Heart right ventricle (tissue), 16 donors: ENCODE data around the gene TTLL10. TPM values are rescaled to one million over a fixed set of nuclear protein-coding genes. Genes with fewer than 3 reads are reported as not detected.
A peak's percentile ranks its signal among the peaks of the same experiment; 100 is the strongest.

Experiments used
- ATAC-seq, 8 donors: fragments of 200-7000 bp; cut with Tn5 transposase; one replicate each; pipeline ENCODE4 v1.9.1; 2020; ENCODE audit warnings: mild to moderate bottlenecking in 8 of 8, moderate library complexity in 8 of 8, moderate number of reproducible peaks in 1 of 8
- DNase-seq, 2 donors: peaks; one replicate each; pipeline ENCODE4 v3.0.0-alpha.2; 2020
- H3K27ac ChIP-seq, 10 donors: fragments of 200-600 bp; sonication (generic) in 2 of 10; one replicate each; pipeline versions ENCODE4 v1.5.0 to v1.8.0; 2020 to 2022; ENCODE audit warnings: mild to moderate bottlenecking in 3 of 10
- H3K27me3 ChIP-seq, 7 donors: fragments of 200-600 bp; one replicate each; pipeline ENCODE4 v1.8.0; 2021 to 2022; ENCODE audit warnings: mild to moderate bottlenecking in 2 of 7
- H3K36me3 ChIP-seq, 9 donors: fragments of 200-600 bp; sonication (generic) in 1 of 9; one replicate each; pipeline versions ENCODE4 v1.5.0 to v1.8.0; 2020 to 2022; ENCODE audit warnings: mild to moderate bottlenecking in 2 of 9
- H3K4me1 ChIP-seq, 9 donors: fragments of 200-600 bp; sonication (generic) in 1 of 9; one replicate each; pipeline versions ENCODE4 v1.5.0 to v1.8.0; 2020 to 2022; ENCODE audit warnings: mild to moderate bottlenecking in 4 of 9
- H3K4me3 ChIP-seq, 10 donors: fragments of 200-600 bp; sonication (generic) in 2 of 10; one replicate each; pipeline versions ENCODE4 v1.5.0 to v1.8.0; 2020 to 2022; ENCODE audit warnings: mild to moderate bottlenecking in 7 of 10, moderate library complexity in 2 of 10
- H3K9me3 ChIP-seq, 11 donors: fragments of 200-600 bp in 10 of 11; sonication (generic) in 2 of 11; one replicate each; pipeline versions ENCODE4 v1.5.0 to v1.8.0; 2013 to 2022; ENCODE audit warnings: mild to moderate bottlenecking in 2 of 11, control low read depth in 1 of 11, moderate library complexity in 1 of 11
- CTCF ChIP-seq, 9 donors: fragments of 200-600 bp; sonication (generic) in 2 of 9; IDR thresholded peaks; one replicate each; pipeline versions ENCODE4 v1.5.0 to v1.8.0; 2021 to 2022; ENCODE audit warnings: antibody characterized with exemption in 9 of 9, mild to moderate bottlenecking in 5 of 9, moderate library complexity in 1 of 9
- WGBS, 2 donors: extraction: QIAGEN DNeasy Blood & Tissue Kit; methylation state at CpG; one replicate each; pipeline ENCODE4 v1.1.7; 2013; ENCODE audit warnings: inconsistent platforms in 1 of 2; 5-methylcytosine and 5-hydroxymethylcytosine counted together
- intact Hi-C, 10 donors: fragments of 100-400 bp; cut with DNase I; formaldehyde crosslinking; loops; one replicate each; pipeline versions ENCODE4 v1.11.1 to v1.14.2; 2022
- polyA plus RNA-seq, 2 donors: library from polyadenylated mRNA; stranded (reverse); fragments of 200-250 nt; gene quantifications; one replicate each; pipeline ENCODE4 v1.2.3, GENCODE V29; 2013
- total RNA-seq, 10 donors: library from RNA; stranded (reverse); fragmentation: NEBNext Ultra II Directional in 3 of 10; extraction: Animal tissue kit (Norgen Biotek cat#: 25700) in 3 of 10; gene quantifications; one replicate each; pipeline versions ENCODE4 v1.2.1 to v1.2.4, GENCODE V29; 2021 to 2023
- donor health status: Arrhythmogenic right ventricular cardiomyopathy.
- donor health status: ischemic (EF 13 %, LVEDD 7.1; RV severe dilation, severe dysfunction).
- donor health status: healthy with polysubstance abuse.
- donor health status: DM: no; HTN: yes; CAD: no.
- donor health status: DM: no; HTN: no; CAD: no.
- donor health status: ischemic (EF 25% LVEDD 6.9; RV normal size, moderate dysfunction).
- donor health status: ischemic (EF 25% LVEDD 5.7; RV mildly dilated, moderate dysfunction).
- donor health status: healthy.
- donor health status: DM: yes; HTN: yes; CAD: no.
- donor health status: Ischemic cardiomyopathy.
- donor health status: ischemic (EF 35%, LVEDD 5.7; RV mildly dilated, moderate dysfunction).
- donor health status: nonischemic (EF 11% LVEDD 7.7; RV severe dilation, severe dysfunction).
- donor health status: DM: yes; HTN: yes; CAD: no.
- donor health status: PGD.
- donor health status: ischemic (EF 29% LVEDD 5.4; RV normal size, mild dysfunction).
- donor health status: nonischemic (EF 23%, LVEDD 6.1; RV moderate dilation, normal function).

The TTLL10 gene
- total and polyA plus RNA-seq, 12 donors: 0.09 to 0.53 (median 0.26) TPM; not detected in 3

GRCh38 chr1:1197551-1198422, 24.1 kb downstream of the TTLL10 start:
- H3K9me3 ChIP-seq: peaks cover 0 to 20% (median 5%) of the 10 kb centered on the region in 11 donors
- TF ChIP-seq CTCF (IDR thresholded peaks at IDR 0.05): no peak
- intact Hi-C loops: no loop called here
- 91% methylated on average over 48 of the region's 48 CpGs for WGBS, 2 donors
- peaks cover 0 to 11% (median 7%) of the 10 kb centered on the region in 9 donors for H3K4me1 ChIP-seq
- H3K36me3 ChIP-seq: no peaks in the 10 kb centered on the region
- peaks cover 0 to 18% (median 5%) of the 10 kb centered on the region in 7 donors for H3K27me3 ChIP-seq
- DNase-seq (peak in 1 of 2 donors; percentile 9), ATAC-seq (peak in 1 of 8 donors; percentile 39)
- H3K27ac ChIP-seq: no peak overlapping the region
- H3K4me3 ChIP-seq: no peak overlapping the region

GRCh38 chr1:1198423-1199140, 24.9 kb downstream of the TTLL10 start:
- Histone ChIP-seq H3K4me1 (peaks cover 0 to 11% (median 7%) of the 10 kb centered on the region in 9 donors), H3K27me3 (peaks cover 0 to 25% (median 11%) of the 10 kb centered on the region in 7 donors), H3K4me3 (no peak overlapping the region), H3K27ac (no peak overlapping the region), H3K36me3 (no peaks in the 10 kb centered on the region), H3K9me3 (peaks cover 0 to 17% (median 5%) of the 10 kb centered on the region in 11 donors)
- DNase-seq (peak in 1 of 2 donors; percentile 5), ATAC-seq (no peak)
- 61 to 73% methylated on average over 23 of the region's 23 CpGs for WGBS, 2 donors
- intact Hi-C loops: no loop called here
- no peak for TF ChIP-seq CTCF (IDR thresholded peaks at IDR 0.05)

- Histone ChIP-seq H3K4me3 (no peak overlapping the region), H3K36me3 (no peaks in the 10 kb centered on the region), H3K27ac (no peak overlapping the region), H3K4me1 (peaks cover 0 to 11% (median 7%) of the 10 kb centered on the region in 9 donors), H3K27me3 (peaks cover 0 to 28% (median 14%) of the 10 kb centered on the region in 7 donors), H3K9me3 (peaks cover 0 to 14% (median 5%) of the 10 kb centered on the region in 11 donors)
- ATAC-seq (peak in 1 of 8 donors; percentile 9), DNase-seq (peak in 1 of 2 donors; percentile 7)
- no peak for TF ChIP-seq CTCF (IDR thresholded peaks at IDR 0.05)
- intact Hi-C loops: no loop called here
- 86 to 90% methylated on average over 22 of the region's 22 CpGs for WGBS, 2 donors
Observed at GRCh38 chr1:1199141-1199960, 25.7 kb downstream of the TTLL10 start.
